Embryonic facial prominence (tissue), 1 donor: Measurements from ENCODE around the gene NPTXR.

ENCODE experiments used
- DNase-seq: peaks from one replicate; pipeline ENCODE4 v3.0.0-alpha.2; 2016; ENCODE audit errors: extremely low spot score

Gene NPTXR

DNA sequence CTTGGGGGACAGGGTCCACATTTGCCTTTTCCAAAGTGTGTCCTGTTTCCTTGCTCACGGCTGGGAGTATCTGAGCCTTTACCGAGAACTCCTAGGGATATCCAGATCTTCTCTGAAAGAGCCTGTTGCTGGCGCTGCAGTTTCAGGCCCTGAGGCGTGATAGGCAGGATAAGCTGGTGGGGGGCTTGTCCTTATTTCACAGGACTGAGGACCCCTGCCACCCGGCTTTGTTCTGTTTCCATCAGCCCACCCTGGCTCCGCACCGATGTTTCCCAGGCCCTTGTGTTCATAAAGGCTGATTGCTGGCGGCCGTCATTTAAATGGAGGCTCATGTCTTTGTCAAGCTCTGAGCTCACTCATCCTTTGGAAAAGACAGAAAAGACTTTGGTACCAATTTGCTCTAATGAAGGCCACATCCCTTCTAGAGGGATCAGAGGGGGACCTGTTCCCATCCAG is 9.4 kb upstream of the NPTXR start:
- DNase-seq, result no peak

DNA sequence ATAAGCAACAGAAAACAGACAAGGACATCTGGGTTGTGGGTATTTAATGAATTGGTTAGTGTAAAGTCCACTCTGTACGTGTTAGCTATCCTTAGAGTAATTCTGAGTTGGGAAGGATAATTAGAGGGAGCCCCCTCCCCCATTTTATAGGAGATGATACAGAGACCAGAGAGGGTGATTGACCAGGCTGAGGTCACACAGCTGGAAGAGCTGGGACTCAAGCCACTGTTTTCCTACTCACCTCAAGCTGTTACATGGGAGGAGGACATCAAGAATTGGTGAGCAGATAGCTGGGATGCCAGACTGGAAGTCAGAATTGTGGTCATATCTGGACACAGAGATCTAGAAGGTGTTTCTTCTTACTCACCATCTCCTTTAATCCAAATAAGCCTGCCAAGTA is 8.7 kb upstream of the NPTXR start:
- no peak for DNase-seq

GRCh38 chr22:38850941-38851849 is 7.4 kb upstream of the NPTXR start:
- no peak for DNase-seq

GRCh38 chr22:38850399-38850798 is 6.6 kb upstream of the NPTXR start:
- no peak for DNase-seq

GRCh38 chr22:38849811-38850210 is 6.0 kb upstream of the NPTXR start:
- no peak for DNase-seq

DNA sequence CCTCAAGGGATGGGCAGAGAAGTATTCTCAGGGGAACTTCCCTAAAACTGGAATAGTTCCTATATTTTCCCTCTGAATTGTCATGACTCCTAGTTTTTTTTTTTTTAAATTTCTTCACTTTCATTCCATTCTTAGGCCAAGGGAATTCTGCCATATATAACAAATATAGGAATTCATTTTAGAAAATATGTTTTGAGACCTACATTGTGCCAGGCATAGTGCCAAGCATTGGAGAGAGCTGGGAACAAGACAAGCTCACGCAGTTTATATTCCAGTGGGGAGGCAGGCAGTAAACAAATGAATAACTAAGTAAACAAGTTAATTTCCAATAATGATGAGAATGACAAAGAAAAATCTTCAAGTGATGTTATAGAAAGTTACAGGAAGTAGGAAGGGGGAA is 2.6 kb upstream of the NPTXR start:
- DNase-seq, result no peak

- DNase-seq, result no peak
Observed at GRCh38 chr22:38845004-38845740, 1.3 kb upstream of the NPTXR start.

DNA sequence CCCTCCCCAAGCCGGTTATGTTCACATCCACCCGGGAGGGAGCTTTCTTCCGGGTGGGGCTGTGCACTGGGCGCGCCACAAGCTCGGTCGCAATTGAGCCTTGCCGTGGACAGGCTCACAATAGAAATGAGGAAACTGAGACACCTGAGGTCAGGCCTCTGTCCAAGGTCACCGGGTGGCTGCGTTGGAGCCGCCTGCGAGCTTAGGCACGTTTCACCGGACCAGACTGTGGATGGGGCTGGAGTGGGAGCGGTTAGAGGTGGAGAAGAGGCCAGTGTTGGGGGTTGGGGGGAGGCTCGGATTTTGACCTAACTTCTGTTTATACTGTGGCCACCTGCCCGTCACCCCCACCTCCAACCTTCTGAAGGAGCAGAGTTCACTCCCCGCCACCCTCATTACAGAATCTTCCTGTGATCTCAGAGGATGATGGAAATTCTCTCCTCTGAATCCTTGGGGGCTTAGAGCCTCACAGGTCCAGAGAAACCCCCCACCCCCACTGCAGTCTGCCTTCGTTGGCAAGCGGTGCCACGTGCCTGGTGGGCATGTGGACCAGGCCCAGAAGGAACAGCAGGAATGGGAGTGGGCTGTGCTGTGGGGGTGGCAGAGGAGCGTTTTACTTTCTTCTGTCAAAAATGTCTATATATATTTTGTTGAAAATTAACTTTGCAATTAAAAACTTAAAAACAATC is 631 bp upstream of the NPTXR start:
- no peak for DNase-seq

GRCh38 chr22:38843201-38843656 is 599 bp downstream of the NPTXR start:
- peak; percentile 52 for DNase-seq

DNA sequence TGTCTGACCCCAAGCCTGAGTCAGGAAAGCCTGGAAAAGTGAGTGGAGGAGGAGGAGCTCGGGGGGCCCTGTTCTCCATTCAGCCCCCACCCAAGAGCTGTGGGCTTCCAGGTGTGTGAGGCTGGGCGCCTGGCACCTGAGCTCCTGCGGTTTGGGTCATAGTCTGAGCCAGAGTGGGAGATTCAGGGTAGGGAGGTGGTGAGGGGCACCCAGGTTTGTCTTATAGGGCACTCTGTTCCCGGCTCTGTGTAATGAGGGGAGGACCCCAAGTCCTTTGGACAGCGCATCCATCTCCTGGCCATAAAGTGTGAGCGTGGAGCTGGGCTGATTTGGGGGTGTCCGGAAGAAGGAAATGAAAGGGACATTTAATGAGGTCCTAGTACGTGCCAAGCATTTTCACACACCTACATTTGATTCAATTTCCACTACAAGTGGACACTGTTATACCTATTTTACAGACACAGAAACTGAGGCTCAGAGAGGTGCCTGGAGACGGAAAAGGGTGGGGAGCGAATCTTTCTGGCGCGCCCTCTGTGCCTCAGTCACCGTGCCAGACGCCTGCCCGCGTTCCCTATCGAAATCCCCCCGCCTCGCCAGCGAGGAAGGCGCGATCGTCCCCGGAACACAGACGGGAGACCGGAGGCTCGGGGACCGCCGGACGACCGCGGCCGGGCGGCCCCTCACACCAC is 1.2 kb downstream of the NPTXR start:
- DNase-seq, result no peak

- DNase-seq, result no peak
Observed at GRCh38 chr22:38841635-38842034, 2.2 kb downstream of the NPTXR start.

- DNase-seq, result no peak
Observed at GRCh38 chr22:38841211-38841610, 2.6 kb downstream of the NPTXR start.

DNA sequence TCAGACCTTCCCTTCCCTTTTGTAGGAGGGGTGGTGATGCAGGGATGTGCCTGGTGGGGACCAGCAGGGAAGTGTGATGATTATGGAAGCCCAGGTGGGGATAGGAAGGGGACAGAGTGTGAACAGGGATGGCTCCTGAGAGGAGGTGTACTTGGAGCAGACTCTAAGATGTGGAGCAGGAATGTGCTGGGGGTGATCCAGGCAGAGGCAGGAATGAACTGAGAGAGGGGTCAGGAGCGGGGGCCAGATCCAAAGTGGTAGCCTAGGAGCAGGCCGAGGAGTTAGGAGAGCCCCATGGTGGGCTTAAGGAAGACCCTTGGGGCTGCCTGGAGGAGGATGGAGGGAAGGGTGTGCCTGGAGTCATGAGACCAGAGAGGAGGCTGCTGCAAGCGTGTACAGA is 3.7 kb downstream of the NPTXR start:
- no peak for DNase-seq

DNA sequence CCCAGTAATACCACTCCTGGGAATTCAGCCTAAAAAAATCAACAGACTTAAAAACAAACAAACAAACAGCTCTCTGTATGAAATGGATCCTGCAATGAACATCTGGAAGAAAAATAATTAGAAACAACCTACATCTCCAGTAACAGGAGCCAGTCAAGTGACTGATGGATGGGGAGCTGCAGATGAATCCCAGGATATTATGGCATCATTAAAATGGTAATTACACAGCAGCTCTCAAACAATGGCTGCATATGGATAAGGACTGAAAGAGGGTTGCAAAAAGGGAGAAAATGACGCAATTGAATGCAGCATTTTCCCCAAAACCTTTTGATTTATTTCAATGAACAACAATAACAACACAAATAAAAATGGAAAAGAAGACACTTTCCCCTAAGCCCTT is 4.1 kb downstream of the NPTXR start:
- no peak for DNase-seq

- no peak for DNase-seq
Observed at GRCh38 chr22:38837414-38837928, 6.4 kb downstream of the NPTXR start.

DNA sequence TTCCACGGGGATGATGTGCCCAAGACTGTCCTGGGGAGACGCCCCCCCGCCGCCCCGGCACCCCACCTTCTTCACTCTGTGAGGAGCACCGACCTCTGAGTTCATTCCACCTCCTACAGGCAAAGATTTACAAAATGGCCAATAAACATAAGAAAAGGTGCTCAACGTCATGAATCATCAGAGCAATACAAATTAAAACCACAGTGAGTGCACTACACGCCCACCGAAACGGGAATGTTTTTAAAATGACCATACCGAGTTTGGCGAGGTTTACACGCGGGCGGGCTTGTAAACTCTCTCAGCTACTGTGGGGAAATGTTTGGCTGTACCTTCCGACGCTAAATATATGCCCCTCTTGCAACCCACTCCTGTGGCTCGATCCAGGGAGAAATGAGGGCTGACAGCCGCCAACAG is 7.9 kb downstream of the NPTXR start:
- DNase-seq, result no peak

- DNase-seq, result no peak
Observed at GRCh38 chr22:38834991-38835390, 8.8 kb downstream of the NPTXR start.

DNA sequence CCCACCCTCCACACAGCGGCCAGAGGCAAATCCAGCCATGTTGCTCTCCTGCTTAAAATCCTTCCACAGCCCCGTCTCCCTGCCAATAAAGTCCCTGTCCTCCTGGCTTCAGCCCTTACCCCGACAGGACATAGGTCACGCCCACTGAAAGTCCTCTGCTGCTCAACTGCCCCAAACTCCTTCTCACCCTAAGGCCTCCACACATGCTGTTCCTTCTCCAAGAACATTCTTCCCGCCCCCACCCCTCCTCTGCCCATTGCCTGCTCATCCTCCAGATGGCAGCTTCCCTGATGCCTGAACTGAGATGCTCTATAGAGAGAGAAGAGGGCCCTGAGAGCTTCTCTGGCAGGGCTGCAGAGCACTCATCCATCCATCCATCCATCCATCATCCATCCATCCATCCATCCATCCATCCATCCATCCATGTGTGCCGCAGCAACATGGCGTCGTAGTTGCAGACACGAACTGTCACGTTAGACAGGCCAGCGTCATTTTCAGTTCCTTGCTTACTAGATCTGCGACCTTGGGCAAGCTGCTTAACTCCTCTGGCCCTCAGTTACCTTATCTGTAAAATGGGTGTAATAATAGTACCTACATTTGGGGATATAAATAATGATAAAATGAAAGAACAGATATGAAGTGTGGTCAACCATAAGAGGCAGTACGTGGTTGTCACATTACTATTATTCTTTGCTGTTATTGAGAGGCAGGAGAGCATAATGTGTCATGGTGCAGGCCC is 9.4 kb downstream of the NPTXR start:
- no peak for DNase-seq

GRCh38 chr22:38833061-38833460 is 10.8 kb downstream of the NPTXR start:
- DNase-seq, result no peak
